Sigmoid colon (tissue), 7 donors: ENCODE data around the gene NTNG2. TPM values are rescaled to one million over a fixed set of nuclear protein-coding genes. Genes with fewer than 3 reads are reported as not detected.

Source experiments
- DNase-seq: peaks from one replicate; pipeline ENCODE4 v3.0.0-alpha.2; 2019
- H3K27ac ChIP-seq, 4 donors: fragments of 200-600 bp; sonication (generic); one replicate each; pipeline ENCODE4 v1.5.1; 2016 to 2019; ENCODE audit warnings: mild to moderate bottlenecking in 1 of 4
- H3K27me3 ChIP-seq, 3 donors: fragments of 200-600 bp; sonication (generic); one replicate each; pipeline ENCODE4 v1.5.1; 2019; ENCODE audit warnings: mild to moderate bottlenecking in 1 of 3
- H3K36me3 ChIP-seq, 4 donors: fragments of 200-600 bp; sonication (generic); one replicate each; pipeline ENCODE4 v1.5.1; 2016 to 2019
- H3K4me1 ChIP-seq, 4 donors: fragments of 200-600 bp; sonication (generic); one replicate each; pipeline ENCODE4 v1.5.1; 2017 to 2019
- H3K4me3 ChIP-seq, 4 donors: fragments of 200-600 bp; sonication (generic); one replicate each; pipeline ENCODE4 v1.5.1; 2017 to 2019; ENCODE audit warnings: mild to moderate bottlenecking in 2 of 4, moderate library complexity in 1 of 4
- H3K9me3 ChIP-seq, 4 donors: fragments of 200-600 bp in 3 of 4; sonication (generic) in 3 of 4; one replicate each; pipeline versions ENCODE4 v1.5.1 to v1.6.1; 2013 to 2019
- CTCF ChIP-seq, 4 experiments: fragments of 450-650 bp in 3 of 4; fragments of 200-600 bp in 1 of 4; IDR thresholded peaks; one replicate each; pipeline ENCODE4 v1.5.1; 2016 to 2019; ENCODE audit warnings: antibody characterized with exemption in 4 of 4, mild to moderate bottlenecking in 3 of 4, moderate library complexity in 2 of 4
- EP300 ChIP-seq, 4 donors: sonication (generic); formaldehyde crosslinking; IDR thresholded peaks; one replicate each; pipeline ENCODE4 v1.6.1; 2017; ENCODE audit warnings: antibody characterized with exemption in 4 of 4
- POLR2A ChIP-seq, 2 donors: fragments of 450-650 bp; IDR thresholded peaks; one replicate each; pipeline ENCODE4 v1.6.1; 2016; ENCODE audit warnings: antibody characterized with exemption in 2 of 2, mild to moderate bottlenecking in 2 of 2, moderate library complexity in 2 of 2
- POLR2AphosphoS5 ChIP-seq, 4 donors: sonication (generic); formaldehyde crosslinking; IDR thresholded peaks; one replicate each; pipeline ENCODE4 v1.6.1; 2017; ENCODE audit warnings: antibody characterized with exemption in 4 of 4
- WGBS, 2 donors: extraction: QIAGEN DNeasy Blood & Tissue Kit; methylation state at CpG; one replicate each; pipeline ENCODE4 v1.1.7; 2013; 5-methylcytosine and 5-hydroxymethylcytosine counted together
- intact Hi-C: fragments of 100-400 bp; cut with DNase I; formaldehyde crosslinking; loops from one replicate; pipeline ENCODE4 v1.15.1; 2023
- polyA plus RNA-seq, 3 donors: library from polyadenylated mRNA; stranded (reverse); fragments of 200-250 nt; gene quantifications; one replicate each; pipeline ENCODE4 v1.2.3, GENCODE V29; 2013
- total RNA-seq, 4 donors: library from RNA; depleted of rRNA; stranded (reverse); fragments of >200 nt; gene quantifications; one replicate each; pipeline ENCODE4 v1.1.0, GENCODE V29; 2016
- donor health status: healthy with polysubstance abuse.
- donor health status: Bipolar disorder and iron deficiency.
- donor health status: healthy.

The NTNG2 gene
- total and polyA plus RNA-seq, 7 donors = 0.28 to 12.0 (median 0.55) TPM; not detected in 1

- Histone ChIP-seq H3K36me3 (no peaks in the 10 kb centered on the region), H3K27me3 (peaks cover 0 to 10% (median 0%) of the 10 kb centered on the region in 3 donors), H3K4me1 (no peaks in the 10 kb centered on the region), H3K9me3 (no peaks in the 10 kb centered on the region), H3K27ac (no peak overlapping the region), H3K4me3 (no peak overlapping the region)
- no peak for DNase-seq
- no peak for TF ChIP-seq POLR2AphosphoS5 (IDR thresholded peaks at IDR 0.05)
- no peak for TF ChIP-seq EP300 (IDR thresholded peaks at IDR 0.05)
- no peak for TF ChIP-seq CTCF (IDR thresholded peaks at IDR 0.05)
- no peak for TF ChIP-seq POLR2A (IDR thresholded peaks at IDR 0.05)
- WGBS, 2 donors = 66 to 84% methylated on average over 3 of the region's 3 CpGs
- intact Hi-C loops = no loop called here
Measured at GRCh38 chr9:132224645-132225044, 62.8 kb downstream of the NTNG2 start.

- DNase-seq = no peak
- intact Hi-C loops = no loop called here
- H3K27me3 ChIP-seq = peaks cover 0 to 27% (median 0%) of the 10 kb centered on the region in 3 donors
- H3K36me3 ChIP-seq = no peaks in the 10 kb centered on the region
- no peak overlapping the region for H3K4me3 ChIP-seq
- H3K27ac ChIP-seq = no peak overlapping the region
- no peak for TF ChIP-seq POLR2A (IDR thresholded peaks at IDR 0.05)
- TF ChIP-seq POLR2AphosphoS5 (IDR thresholded peaks at IDR 0.05) = no peak
- TF ChIP-seq EP300 (IDR thresholded peaks at IDR 0.05) = no peak
- no peak for TF ChIP-seq CTCF (IDR thresholded peaks at IDR 0.05)
- WGBS, 2 donors = 81 to 90% methylated on average over 34 of the region's 34 CpGs
- no peaks in the 10 kb centered on the region for H3K9me3 ChIP-seq
- no peaks in the 10 kb centered on the region for H3K4me1 ChIP-seq
Measured at GRCh38 chr9:132226571-132227430, 64.9 kb downstream of the NTNG2 start.

- Histone ChIP-seq H3K27me3 (peaks cover 0 to 27% (median 0%) of the 10 kb centered on the region in 3 donors), H3K4me3 (no peak overlapping the region), H3K36me3 (no peaks in the 10 kb centered on the region), H3K27ac (no peak overlapping the region), H3K4me1 (no peaks in the 10 kb centered on the region), H3K9me3 (no peaks in the 10 kb centered on the region)
- TF ChIP-seq EP300 (IDR thresholded peaks at IDR 0.05) (no peak), POLR2A (IDR thresholded peaks at IDR 0.05) (no peak), CTCF (IDR thresholded peaks at IDR 0.05) (no peak), POLR2AphosphoS5 (IDR thresholded peaks at IDR 0.05) (no peak)
- WGBS, 2 donors = 56 to 63% methylated on average over 12 of the region's 12 CpGs
- intact Hi-C loops = no loop called here
- no peak for DNase-seq
Measured at GRCh38 chr9:132228062-132228461, 66.2 kb downstream of the NTNG2 start.

- Histone ChIP-seq H3K4me3 (no peak overlapping the region), H3K9me3 (no peaks in the 10 kb centered on the region), H3K27me3 (peaks cover 0 to 29% (median 0%) of the 10 kb centered on the region in 3 donors), H3K4me1 (no peaks in the 10 kb centered on the region), H3K36me3 (no peaks in the 10 kb centered on the region), H3K27ac (no peak overlapping the region)
- intact Hi-C loops = no loop called here
- WGBS, 2 donors = 62 to 77% methylated on average over 4 of the region's 4 CpGs
- DNase-seq = no peak
- no peak for TF ChIP-seq EP300 (IDR thresholded peaks at IDR 0.05)
- no peak for TF ChIP-seq POLR2AphosphoS5 (IDR thresholded peaks at IDR 0.05)
- no peak for TF ChIP-seq POLR2A (IDR thresholded peaks at IDR 0.05)
Measured at GRCh38 chr9:132230605-132231004, 68.7 kb downstream of the NTNG2 start.

GRCh38 chr9:132231019-132231701, 69.3 kb downstream of the NTNG2 start:
- Histone ChIP-seq H3K27ac (no peak overlapping the region), H3K4me1 (no peaks in the 10 kb centered on the region), H3K9me3 (no peaks in the 10 kb centered on the region), H3K27me3 (peaks cover 0 to 33% (median 5%) of the 10 kb centered on the region in 3 donors), H3K36me3 (no peaks in the 10 kb centered on the region), H3K4me3 (no peak overlapping the region)
- no peak for DNase-seq
- intact Hi-C loops = no loop called here
- 62 to 74% methylated on average over 20 of the region's 20 CpGs for WGBS, 2 donors
- TF ChIP-seq CTCF (IDR thresholded peaks at IDR 0.05) (no peak), POLR2A (IDR thresholded peaks at IDR 0.05) (no peak), EP300 (IDR thresholded peaks at IDR 0.05) (no peak), POLR2AphosphoS5 (IDR thresholded peaks at IDR 0.05) (no peak)
